GM13977 (cell line): ENCODE results near the gene LRMDA.

Experiments used
- DNase-seq: peaks from one replicate; pipeline ENCODE4 v3.0.0; 2012; ENCODE audit warnings: low spot score
- in situ Hi-C: fragments of 300-500 bp; cut with MboI; formaldehyde crosslinking; loops from one replicate; pipeline ENCODE4 v1.12.0; 2022; ENCODE audit warnings: low sequenced_read_pairs, low pct_unique_long_range_greater_than_20kb, mixed read lengths, inconsistent platforms; ENCODE audit not compliant: unreplicated experiment
- TF ChIP-seq, protein P1 (sequence below): IDR thresholded peaks from 2 replicates; pipeline ENCODE4 v1.5.1; 2012; ENCODE audit warnings: mild to moderate bottlenecking, control low read depth; ENCODE audit not compliant: insufficient read depth; ENCODE audit errors: extremely low read depth, missing control alignments

Gene LRMDA

DNA sequence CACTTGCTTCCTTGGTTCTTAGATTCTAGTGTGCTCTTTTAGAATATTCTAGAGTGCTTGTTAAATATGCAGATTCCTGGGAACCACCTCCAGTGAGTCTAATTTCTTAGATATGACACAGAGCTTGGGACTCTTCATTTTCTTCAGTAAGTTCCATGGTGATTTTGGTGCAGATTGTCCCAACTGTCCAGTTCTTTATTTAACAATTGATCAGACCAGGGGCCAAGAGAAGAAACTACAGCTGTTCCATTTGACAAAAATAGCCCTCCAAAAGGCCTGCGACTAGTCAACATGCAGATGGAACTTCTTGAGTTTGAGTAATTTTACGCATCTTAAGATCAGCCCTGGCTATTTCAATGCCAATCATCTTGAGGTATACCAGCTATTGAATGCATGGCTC lies 760.7 kb downstream of the LRMDA start:
- DNase-seq = no peak
- TF ChIP-seq, protein P1, sequence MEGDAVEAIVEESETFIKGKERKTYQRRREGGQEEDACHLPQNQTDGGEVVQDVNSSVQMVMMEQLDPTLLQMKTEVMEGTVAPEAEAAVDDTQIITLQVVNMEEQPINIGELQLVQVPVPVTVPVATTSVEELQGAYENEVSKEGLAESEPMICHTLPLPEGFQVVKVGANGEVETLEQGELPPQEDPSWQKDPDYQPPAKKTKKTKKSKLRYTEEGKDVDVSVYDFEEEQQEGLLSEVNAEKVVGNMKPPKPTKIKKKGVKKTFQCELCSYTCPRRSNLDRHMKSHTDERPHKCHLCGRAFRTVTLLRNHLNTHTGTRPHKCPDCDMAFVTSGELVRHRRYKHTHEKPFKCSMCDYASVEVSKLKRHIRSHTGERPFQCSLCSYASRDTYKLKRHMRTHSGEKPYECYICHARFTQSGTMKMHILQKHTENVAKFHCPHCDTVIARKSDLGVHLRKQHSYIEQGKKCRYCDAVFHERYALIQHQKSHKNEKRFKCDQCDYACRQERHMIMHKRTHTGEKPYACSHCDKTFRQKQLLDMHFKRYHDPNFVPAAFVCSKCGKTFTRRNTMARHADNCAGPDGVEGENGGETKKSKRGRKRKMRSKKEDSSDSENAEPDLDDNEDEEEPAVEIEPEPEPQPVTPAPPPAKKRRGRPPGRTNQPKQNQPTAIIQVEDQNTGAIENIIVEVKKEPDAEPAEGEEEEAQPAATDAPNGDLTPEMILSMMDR = no peak
- in situ Hi-C loops = no loop called here

DNA sequence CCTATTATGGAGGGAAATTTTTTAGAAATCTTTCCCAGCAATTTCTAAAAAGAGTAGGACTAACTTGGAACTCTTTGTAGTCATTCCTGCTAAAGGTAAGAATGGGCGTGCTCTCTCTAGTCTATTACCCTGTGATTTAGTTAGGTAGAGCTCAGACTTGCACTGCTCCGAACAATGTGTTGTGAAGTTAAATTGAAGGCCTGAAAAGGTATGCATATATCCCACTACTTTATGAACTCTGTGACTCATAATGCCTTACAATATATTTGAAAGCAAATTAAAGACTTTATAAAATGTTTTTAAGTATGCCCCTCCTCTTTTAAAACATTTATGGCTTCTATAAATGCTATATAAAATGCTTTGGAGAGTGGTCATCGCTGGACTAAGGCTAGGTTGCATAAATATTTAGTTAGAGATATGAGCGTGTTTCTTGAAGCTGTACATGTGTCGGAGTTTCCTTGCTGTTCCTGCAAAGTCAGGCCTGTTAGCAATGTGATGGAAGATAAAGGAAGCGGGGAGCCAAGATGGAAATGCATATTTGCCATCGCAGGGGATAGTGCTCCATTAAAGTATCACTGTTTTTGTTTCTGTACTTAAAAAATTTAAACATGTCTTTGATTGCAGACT lies 761.4 kb downstream of the LRMDA start:
- TF ChIP-seq, protein P1 = no peak
- DNase-seq = no peak

DNA sequence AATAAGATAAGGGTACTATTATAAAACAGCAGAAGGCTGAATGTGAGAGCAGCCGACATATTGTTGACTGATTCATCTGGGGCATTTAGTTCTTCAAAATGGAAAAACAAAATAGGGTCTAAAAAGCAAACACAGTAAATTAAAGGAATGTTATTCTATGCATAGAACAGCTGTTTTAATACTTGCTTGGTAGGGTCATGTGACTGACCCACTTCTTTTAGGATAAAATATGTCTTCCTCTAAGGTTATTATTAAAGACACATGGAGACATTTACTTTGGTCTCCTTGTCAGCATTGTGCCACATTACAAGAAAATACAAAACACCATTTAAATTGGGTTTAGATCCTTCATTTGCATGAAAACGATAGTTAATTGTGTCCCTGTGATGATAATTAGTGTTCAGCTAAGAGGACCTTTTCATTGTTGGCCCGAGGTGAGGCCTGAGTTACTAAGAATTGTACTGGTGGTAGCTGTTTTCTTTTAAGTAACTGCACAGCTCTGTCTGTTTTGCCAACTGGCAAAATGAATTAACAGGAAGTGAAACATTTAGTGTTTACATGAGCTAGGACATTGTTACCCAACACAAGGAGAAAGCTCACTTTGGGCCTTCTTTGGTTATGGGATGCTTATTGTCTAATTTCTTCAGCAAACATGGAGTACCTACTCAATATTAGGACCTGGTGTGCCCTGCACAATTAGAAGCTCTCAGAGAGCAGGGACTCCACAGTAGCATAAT lies 764.4 kb downstream of the LRMDA start:
- in situ Hi-C loops = no loop called here
- DNase-seq = no peak
- TF ChIP-seq, protein P1 = no peak

More for the DNA sequence above, 761.4 kb downstream of the LRMDA start:
- in situ Hi-C loops = no loop called here

DNA sequence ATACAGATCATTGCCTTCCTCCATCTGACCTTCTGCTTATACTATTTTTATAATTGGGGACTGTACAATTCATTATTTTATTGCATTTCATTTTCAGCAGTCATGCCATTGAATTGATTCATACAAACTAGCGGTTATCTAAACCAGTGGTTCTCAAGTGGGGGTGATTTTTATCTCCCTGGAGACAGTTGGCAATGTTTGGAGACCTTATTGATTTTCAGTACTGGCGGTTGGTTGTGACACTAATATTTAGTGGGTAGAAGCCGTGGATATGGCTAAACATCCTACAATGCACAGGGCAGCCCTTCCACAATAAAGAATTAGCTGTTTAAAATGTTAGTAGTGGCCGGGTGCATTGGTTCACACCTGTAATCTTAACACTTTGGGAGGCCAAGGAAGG lies 765.9 kb downstream of the LRMDA start:
- in situ Hi-C loops = no loop called here
- no peak for DNase-seq
- TF ChIP-seq, protein P1 = no peak

DNA sequence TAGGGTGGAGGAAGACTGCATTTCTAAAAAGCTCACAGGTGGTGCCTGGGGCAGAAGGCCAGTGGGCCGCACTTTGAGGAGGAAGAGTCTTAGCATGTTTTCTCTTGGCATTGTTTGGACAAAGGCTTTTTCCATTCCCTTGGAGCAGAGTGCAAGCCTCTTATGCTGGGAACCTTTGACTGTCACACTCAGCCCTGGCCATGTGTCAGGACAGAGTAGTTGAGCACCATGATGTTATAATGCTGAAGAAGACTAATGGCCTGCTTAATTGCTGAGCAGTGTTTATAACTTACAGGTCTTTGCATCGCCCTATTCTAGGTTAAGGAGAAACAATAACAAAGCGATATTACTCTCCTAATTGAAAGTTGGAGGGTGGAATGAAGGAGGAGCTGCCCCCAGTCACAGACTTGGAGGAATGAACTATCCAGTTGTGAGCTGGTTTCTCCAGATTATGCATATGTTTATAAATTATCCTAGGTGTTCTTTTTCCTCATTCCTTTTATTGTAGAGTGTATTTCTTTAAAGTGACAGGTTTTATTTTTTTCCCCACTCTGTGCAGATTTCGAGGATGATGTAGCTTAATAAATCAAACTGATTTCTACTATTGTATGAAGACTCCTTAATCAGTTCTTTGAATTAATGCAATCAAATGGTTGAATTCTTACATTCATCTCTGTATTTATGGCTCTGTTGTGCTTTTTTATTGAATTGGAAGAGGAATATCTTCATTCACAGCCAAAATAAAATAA lies 767.0 kb downstream of the LRMDA start:
- TF ChIP-seq, protein P1 = no peak
- DNase-seq = no peak
- in situ Hi-C loops = no loop called here

DNA sequence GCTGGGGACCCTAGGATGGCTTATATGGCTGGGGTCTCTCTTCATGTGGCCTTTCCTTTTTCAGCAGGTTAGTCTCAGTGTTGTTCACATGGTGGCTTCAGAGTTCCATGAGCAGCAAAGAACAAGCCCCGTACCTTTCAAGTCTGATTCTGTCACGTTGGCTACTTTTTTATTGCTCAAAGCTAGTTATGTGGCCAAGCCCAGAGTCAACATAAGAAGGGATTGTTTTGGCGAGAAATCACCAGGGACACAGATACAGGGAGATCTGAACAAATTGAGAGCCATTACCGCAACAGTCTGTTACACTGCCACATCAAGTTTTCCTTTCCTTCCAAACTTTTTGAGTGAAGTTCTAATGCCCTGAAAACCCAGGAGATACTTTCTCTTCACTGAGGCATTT lies 770.5 kb downstream of the LRMDA start:
- TF ChIP-seq, protein P1 = no peak
- DNase-seq = no peak
- in situ Hi-C loops = no loop called here
